ENCODE measurements around the gene FLNA. TPM values are rescaled to one million over a fixed set of nuclear protein-coding genes. Genes with fewer than 3 reads are reported as not detected.
A peak's percentile ranks its signal among the peaks of the same experiment; 100 is the strongest.

The FLNA gene
- polyA plus RNA-seq, 1 donor from 2014 or later = 396 TPM

DNA sequence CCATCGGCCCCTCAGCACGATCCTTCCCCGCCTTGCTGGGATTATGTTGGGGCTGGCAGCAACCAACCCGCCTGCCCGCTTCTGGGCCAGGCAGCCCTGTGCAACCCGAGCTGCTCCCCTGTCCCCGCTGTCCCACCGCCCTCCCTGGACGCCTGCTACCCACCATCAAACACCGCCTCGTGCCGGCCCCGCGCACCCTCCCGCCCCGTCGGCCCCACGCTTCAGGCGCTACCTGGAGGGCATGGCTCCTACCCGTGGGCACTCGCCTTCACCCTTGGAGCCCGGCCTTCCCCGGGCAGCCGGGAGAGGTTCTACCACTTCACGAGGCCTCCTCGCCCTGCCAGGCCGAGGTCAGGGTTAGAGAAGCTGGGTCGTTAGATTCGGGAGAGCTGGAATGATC, 41.9 kb downstream of the FLNA start:
- Mint-ChIP-seq H3K9me3 (no peaks in the 10 kb centered on the region), H3K36me3 (no peaks in the 10 kb centered on the region), H3K4me1 (peaks cover 9 to 28% (median 13%) of the 10 kb centered on the region in 3 donors), H3K27ac (no peak overlapping the region), H3K27me3 (peaks cover 2% of the 10 kb centered on the region), H3K4me3 (no peak overlapping the region)

DNA sequence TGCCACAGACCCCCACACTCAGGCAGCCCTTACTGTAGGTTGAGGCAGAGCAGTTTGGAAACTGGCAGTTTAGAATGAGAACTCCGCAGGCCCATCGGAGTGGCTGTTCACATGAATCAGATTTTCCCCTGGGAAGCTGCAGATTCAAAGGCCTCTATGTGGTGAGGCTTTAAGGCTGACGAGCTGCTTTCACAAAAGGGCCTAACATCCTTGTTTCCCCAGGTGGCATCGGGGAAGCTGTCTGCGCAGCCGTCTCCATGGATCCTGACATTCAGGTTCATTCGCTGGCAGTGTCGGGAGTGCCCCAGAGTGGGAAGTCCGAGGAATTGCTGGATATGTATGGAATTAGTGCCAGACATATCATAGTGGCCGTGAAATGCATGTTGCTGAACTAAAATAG, 45.1 kb downstream of the FLNA start:
- peaks cover 2% of the 10 kb centered on the region for H3K27me3 Mint-ChIP-seq
- no peak overlapping the region for H3K4me3 Mint-ChIP-seq
- no peaks in the 10 kb centered on the region for H3K36me3 Mint-ChIP-seq
- H3K9me3 Mint-ChIP-seq = no peaks in the 10 kb centered on the region
- H3K4me1 Mint-ChIP-seq = peaks cover 20 to 39% (median 25%) of the 10 kb centered on the region in 3 donors
- no peak overlapping the region for H3K27ac Mint-ChIP-seq

DNA sequence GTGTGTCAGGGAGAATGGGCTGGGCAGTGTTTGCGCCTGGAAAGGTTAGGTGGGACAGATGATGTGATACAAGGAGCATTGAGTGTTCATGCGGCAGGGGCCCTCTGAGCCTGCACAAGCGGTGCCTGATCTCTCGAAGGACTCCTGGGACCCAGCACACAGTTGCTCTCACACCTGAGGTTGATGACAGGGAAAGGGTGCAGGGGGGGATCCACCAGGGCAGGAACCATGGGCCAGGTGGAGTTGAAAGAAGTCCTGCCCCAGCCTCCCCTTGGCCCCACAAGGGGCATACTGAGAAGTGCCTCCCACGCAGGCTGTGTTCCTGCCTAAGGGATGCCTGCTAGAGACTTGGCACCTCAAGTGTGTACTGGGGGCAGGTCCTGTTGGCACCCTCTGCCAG, 45.8 kb downstream of the FLNA start:
- Mint-ChIP-seq H3K36me3 (no peaks in the 10 kb centered on the region), H3K4me1 (peaks cover 15 to 33% (median 20%) of the 10 kb centered on the region in 3 donors), H3K27me3 (peaks cover 2% of the 10 kb centered on the region), H3K27ac (no peak overlapping the region), H3K4me3 (no peak overlapping the region), H3K9me3 (no peaks in the 10 kb centered on the region)

DNA sequence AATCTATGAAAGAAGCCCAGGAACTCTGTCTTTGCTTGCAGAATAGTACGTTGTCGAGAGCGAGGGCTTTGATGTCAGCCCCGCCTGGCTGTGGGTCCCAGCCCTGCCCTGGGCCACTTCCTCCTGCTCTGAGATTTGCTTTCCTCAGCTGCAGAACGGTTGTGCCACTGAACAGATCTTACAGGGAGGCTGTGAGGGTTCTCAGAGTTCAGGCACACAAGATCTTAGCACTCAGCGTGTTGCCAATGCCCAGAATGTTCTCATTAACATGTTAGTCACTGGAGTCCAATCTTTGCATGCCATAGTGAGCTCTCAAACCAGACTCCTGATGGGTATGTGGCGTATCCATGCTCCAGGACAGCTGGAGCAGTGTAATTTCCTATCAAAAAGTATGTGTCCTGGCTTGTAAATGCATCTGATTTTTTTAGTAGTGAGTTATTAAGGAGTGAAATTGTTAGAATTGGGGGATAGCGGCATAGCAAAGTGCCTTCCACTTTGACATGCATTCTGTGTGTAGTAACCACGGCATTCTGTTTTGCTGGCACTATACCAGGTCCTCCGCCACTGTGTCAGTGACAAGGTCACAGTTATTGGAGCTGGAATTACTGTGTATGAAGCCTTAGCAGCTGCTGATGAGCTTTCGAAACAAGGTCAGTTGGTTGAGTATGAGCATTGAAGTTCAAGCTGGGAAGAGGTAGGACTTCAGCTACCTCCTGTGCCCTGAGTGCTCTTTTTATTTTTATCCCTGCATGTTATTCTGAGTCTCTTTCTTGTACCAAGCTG, 47.2 kb downstream of the FLNA start:
- H3K4me3 Mint-ChIP-seq = peak overlapping the region in 2 of 4 donors; percentile 72 to 79
- no peaks in the 10 kb centered on the region for H3K9me3 Mint-ChIP-seq
- H3K36me3 Mint-ChIP-seq = no peaks in the 10 kb centered on the region
- H3K27me3 Mint-ChIP-seq = peaks cover 2% of the 10 kb centered on the region
- H3K27ac Mint-ChIP-seq = peak overlapping the region in 2 of 3 donors; percentile 17 to 93
- peaks cover 21 to 35% (median 30%) of the 10 kb centered on the region in 3 donors for H3K4me1 Mint-ChIP-seq

DNA sequence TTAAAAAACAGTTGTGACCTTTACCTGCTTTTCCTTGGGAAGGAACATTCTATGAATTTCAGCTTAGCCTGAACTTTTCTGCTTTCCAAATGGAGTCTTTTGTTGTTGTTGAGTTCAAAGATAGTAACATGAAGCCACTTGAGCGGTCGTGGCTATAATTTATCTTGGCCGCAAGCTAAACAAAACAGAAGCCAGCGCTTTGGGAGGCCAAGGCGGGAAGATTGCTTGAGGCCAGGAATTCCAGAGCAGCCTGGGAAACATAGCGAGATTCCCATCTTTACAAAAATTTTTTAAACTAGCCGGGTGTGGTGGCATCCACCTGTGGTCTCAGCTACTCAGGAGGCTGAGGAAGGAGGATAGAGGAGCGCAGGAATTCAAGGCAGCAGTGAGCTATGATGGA, 48.9 kb downstream of the FLNA start:
- H3K9me3 Mint-ChIP-seq = no peaks in the 10 kb centered on the region
- H3K4me3 Mint-ChIP-seq = peak overlapping the region in 1 of 4 donors; percentile 72
- H3K4me1 Mint-ChIP-seq = peaks cover 32 to 47% (median 35%) of the 10 kb centered on the region in 3 donors
- H3K27ac Mint-ChIP-seq = peak overlapping the region in 1 of 3 donors; percentile 16
- H3K36me3 Mint-ChIP-seq = no peaks in the 10 kb centered on the region
- H3K27me3 Mint-ChIP-seq = no peaks in the 10 kb centered on the region

DNA sequence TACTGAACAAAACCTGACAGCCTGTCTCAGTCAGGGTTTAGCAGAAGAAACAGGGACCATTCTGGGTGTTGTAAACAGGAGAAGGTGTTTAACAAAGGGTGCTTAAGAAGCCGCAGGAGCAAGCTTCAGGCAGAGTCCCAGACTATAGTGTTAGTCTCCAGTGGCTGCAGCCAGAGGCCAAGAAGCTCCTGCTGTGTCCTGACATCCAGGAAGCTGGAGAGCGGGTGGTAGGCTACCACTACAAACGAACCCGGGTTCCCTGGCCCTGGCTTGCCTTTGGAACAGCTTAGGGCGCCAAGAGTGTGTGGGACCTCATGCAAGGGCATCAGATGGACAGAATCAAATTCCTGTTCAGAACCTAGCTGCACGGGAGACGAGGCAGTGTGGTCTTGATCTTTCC, 50.9 kb downstream of the FLNA start:
- no peak overlapping the region for H3K27ac Mint-ChIP-seq
- no peaks in the 10 kb centered on the region for H3K27me3 Mint-ChIP-seq
- H3K4me3 Mint-ChIP-seq = peak overlapping the region in 1 of 4 donors; percentile 54
- H3K36me3 Mint-ChIP-seq = no peaks in the 10 kb centered on the region
- H3K9me3 Mint-ChIP-seq = no peaks in the 10 kb centered on the region
- peaks cover 37 to 53% (median 39%) of the 10 kb centered on the region in 3 donors for H3K4me1 Mint-ChIP-seq

DNA sequence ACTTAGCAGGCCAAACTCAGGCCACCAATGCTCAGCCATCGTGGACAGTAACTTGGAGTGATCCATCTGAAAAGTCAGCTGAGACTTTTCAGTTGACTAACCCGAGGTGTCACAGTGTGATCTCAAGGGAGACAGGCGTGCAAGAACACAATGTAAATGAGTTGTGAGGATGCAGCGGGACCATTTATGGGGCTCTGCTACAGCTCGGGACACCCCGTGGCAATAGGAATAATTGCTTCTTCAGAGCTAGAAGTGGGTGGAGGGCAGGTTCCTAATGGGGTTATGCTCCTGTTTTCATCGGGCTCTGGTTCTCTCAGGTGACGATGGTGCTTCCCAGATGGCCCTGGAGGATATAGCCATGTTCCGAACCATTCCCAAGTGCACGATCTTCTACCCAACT, 51.5 kb downstream of the FLNA start:
- H3K36me3 Mint-ChIP-seq = no peaks in the 10 kb centered on the region
- H3K27ac Mint-ChIP-seq = peak overlapping the region in 1 of 3 donors; percentile 44
- no peaks in the 10 kb centered on the region for H3K9me3 Mint-ChIP-seq
- H3K4me1 Mint-ChIP-seq = peaks cover 37 to 50% (median 39%) of the 10 kb centered on the region in 3 donors
- H3K27me3 Mint-ChIP-seq = no peaks in the 10 kb centered on the region
- peak overlapping the region in 1 of 4 donors; percentile 37 for H3K4me3 Mint-ChIP-seq

DNA sequence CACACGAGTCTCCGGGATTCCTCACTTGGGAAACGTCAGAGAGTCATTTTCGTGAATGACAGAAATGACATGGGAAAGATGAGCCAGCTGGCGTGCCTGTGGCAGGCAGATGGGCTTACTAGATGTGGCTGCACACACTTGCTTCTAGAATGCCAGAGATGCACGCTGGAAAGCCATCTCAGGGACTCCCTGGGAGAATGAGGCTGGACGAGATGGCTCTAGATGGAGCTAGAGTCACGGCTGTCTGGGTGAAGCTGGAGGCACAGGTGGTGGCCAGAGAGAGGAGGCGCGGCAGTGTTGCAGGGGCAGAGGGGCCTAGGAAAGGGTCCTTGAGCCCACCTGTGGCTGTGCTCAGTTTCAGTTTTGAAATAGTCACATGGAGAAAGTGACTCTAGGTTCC, 52.8 kb downstream of the FLNA start:
- Mint-ChIP-seq H3K27ac (no peak overlapping the region), H3K4me3 (peak overlapping the region; percentile 34 to 80 (median 58)), H3K36me3 (no peaks in the 10 kb centered on the region)

DNA sequence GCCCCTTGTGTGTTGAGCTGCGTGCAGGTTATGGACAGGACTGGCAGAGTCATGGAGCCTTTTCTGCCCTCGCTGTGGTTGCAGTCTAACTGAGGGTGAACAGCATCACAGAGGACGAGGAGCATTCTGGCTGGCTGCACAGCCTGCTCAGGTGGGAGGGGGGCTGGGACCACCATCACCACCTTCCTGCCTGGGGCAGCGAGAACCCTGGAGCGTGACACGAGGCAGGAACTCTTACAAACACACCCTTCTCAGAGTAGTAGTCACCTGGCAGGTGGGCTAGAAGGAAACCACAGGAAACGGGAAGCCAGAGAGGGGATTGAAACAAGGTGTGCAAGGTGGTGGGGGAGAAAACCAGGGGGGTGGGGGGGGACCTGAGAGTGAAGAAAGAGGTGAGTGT, 53.3 kb downstream of the FLNA start:
- no peaks in the 10 kb centered on the region for H3K36me3 Mint-ChIP-seq
- H3K4me3 Mint-ChIP-seq = peak overlapping the region in 3 of 4 donors; percentile 41 to 80 (median 80)
- peaks cover 4% of the 10 kb centered on the region for H3K27me3 Mint-ChIP-seq
- H3K27ac Mint-ChIP-seq = peak overlapping the region in 1 of 3 donors; percentile 78
- H3K4me1 Mint-ChIP-seq = peaks cover 30 to 37% (median 31%) of the 10 kb centered on the region in 3 donors
- H3K9me3 Mint-ChIP-seq = no peaks in the 10 kb centered on the region

More for the DNA sequence above, 52.8 kb downstream of the FLNA start:
- Mint-ChIP-seq H3K27me3 (peaks cover 4% of the 10 kb centered on the region), H3K4me1 (peaks cover 33 to 42% (median 34%) of the 10 kb centered on the region in 3 donors), H3K9me3 (no peaks in the 10 kb centered on the region)

DNA sequence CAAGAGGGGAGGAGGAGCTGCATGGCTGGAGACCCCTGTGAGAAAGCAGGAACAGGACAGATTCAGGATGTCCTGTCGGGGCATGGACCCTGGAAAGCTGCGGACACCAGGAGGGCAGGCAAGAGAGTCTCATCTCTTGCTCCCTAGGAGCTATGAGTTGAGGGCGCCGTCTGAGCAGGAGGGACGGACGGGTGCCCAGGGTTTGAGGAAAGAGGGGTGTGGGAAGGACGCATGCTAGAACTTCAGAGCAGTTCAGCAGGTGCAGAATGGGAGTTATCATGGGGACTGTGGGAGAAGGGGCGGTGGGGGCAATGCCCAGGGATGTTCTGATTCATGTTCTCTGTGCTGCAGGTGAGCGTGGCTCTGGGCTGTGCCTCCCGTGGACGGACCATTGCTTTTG, 54.0 kb downstream of the FLNA start:
- Mint-ChIP-seq H3K9me3 (no peaks in the 10 kb centered on the region), H3K36me3 (no peaks in the 10 kb centered on the region), H3K4me1 (peaks cover 27 to 33% (median 31%) of the 10 kb centered on the region in 3 donors), H3K4me3 (peak overlapping the region in 2 of 4 donors; percentile 39 to 91), H3K27me3 (peaks cover 4% of the 10 kb centered on the region), H3K27ac (peak overlapping the region in 1 of 3 donors; percentile 78)

DNA sequence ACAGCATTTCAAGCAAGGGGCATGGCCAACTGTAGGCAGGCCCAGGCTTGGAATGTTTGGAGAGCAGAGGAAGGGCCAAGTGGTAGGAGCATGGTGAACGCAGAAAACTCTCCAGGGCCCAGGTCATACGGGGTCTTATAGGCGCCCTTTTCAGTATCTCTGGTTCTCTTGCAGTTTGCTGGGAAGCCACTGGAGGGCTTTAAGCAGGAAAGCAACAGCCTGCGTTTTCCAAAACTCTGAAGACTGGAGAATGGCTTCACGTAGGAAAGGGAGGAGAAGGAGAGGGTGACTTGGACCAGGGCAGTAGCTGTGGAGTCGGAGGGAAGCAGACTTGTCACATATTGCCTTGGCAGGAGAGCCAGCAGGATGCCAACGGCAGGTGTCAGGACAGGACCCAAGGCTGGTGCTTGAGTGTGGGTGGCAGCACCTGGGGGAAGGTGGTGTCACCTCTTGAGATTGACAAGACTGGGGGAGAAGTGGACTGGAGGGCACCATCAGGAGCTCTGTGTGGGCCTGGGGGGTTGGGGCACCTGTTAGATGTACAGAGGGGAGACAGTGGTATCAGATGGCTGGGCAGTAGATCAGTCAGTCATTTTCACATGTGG, 56.9 kb downstream of the FLNA start:
- Mint-ChIP-seq H3K27me3 (peaks cover 7% of the 10 kb centered on the region), H3K4me1 (peaks cover 23 to 27% (median 24%) of the 10 kb centered on the region in 3 donors), H3K27ac (peak overlapping the region in 2 of 3 donors; percentile 47 to 51), H3K36me3 (no peaks in the 10 kb centered on the region), H3K9me3 (no peaks in the 10 kb centered on the region), H3K4me3 (peak overlapping the region in 2 of 4 donors; percentile 86 to 87)

DNA sequence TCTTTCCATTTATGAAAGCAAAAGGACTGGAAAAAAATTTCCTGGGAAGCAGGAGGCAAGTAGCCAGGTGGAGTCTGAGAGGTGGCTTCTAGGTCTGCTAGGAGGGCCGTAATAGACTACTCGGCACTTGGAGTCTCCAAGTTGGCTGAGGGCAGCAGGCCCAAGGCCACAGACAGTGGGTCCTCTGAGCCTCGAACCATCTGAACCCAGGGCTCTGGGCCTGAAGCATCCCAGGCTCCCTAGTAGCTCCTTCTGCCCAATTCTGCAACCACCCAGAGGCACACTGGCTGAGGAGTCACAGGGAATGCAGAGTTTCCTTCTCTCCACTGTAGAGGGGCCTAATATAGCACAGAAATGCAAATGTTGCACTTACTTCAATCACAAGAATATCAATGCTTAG, 59.0 kb downstream of the FLNA start:
- Mint-ChIP-seq H3K9me3 (no peaks in the 10 kb centered on the region), H3K36me3 (no peaks in the 10 kb centered on the region), H3K4me3 (no peak overlapping the region), H3K27ac (no peak overlapping the region), H3K4me1 (peaks cover 13 to 16% (median 14%) of the 10 kb centered on the region in 3 donors), H3K27me3 (peaks cover 7% of the 10 kb centered on the region)

DNA sequence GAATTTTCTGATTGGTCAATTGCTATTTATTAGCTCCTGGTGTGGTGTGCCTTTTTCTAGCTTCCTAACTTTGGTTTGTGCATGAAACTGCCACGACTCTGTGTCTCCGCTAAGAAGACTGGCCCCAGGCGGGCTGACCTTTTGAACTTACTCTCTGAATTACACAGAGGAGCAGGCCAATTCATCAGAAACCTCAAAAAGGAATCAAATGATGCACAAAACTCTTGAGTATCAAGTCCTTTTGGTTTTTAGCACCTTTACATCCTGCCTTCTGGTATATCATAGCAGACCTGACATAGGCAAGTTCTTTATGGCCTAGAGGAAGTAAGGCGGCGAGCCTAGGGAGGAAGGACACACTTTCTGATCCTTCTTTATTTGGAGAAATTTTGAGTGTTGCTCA, 61.3 kb downstream of the FLNA start:
- Mint-ChIP-seq H3K27me3 (peaks cover 7% of the 10 kb centered on the region), H3K27ac (peak overlapping the region in 1 of 3 donors; percentile 25), H3K9me3 (no peaks in the 10 kb centered on the region), H3K4me1 (peaks cover 15 to 20% (median 18%) of the 10 kb centered on the region in 3 donors), H3K4me3 (no peak overlapping the region), H3K36me3 (no peaks in the 10 kb centered on the region)

DNA sequence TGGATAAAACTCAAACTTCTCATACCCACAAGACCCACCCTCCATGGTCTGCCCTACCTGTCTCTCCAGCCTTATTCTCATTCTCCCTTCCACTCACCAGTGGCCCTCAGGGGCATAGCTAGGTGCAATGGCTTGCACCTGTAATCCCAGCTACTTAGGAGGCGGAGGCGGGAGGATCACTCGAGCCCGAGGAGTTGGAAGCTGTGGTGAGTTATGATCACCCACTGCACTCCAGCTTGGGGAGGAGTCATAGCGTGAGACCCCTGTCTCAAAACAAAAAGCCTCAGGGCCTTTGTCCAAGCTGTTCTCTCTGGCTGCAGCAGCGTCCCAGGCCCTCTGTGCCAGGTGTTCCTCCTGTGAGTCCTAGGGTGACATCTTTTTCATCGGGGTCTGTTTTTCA, 62.3 kb downstream of the FLNA start:
- Mint-ChIP-seq H3K4me1 (peaks cover 17 to 20% (median 19%) of the 10 kb centered on the region in 3 donors), H3K4me3 (no peak overlapping the region), H3K27ac (no peak overlapping the region), H3K27me3 (peaks cover 4% of the 10 kb centered on the region), H3K36me3 (peaks cover 3% of the 10 kb centered on the region), H3K9me3 (no peaks in the 10 kb centered on the region)
